HFFc6 (cell line): ENCODE results near the gene TMEM255A. TPM values are rescaled to one million over a fixed set of nuclear protein-coding genes. Genes with fewer than 3 reads are reported as not detected.

Experiments used
- DNase-seq: peaks from one replicate; pipeline ENCODE4 v3.0.0-alpha.2; 2018
- H3K27ac Mint-ChIP-seq: 2 replicates; pipeline ENCODE4 v1.8.0; 2020; ENCODE audit warnings: mild to moderate bottlenecking, mixed read lengths
- H3K27me3 Mint-ChIP-seq: 2 replicates; pipeline ENCODE4 v1.8.0; 2021; ENCODE audit warnings: mild to moderate bottlenecking, moderate library complexity, mixed read lengths; ENCODE audit not compliant: insufficient read depth
- H3K36me3 Mint-ChIP-seq: 2 replicates; pipeline ENCODE4 v1.8.0; 2021; ENCODE audit warnings: low read depth, mixed read lengths
- H3K4me1 Mint-ChIP-seq: 2 replicates; pipeline ENCODE4 v1.8.0; 2020; ENCODE audit warnings: low read depth, mixed read lengths
- H3K4me3 Mint-ChIP-seq: 2 replicates; pipeline ENCODE4 v1.8.0; 2020; ENCODE audit warnings: mild to moderate bottlenecking, moderate library complexity, mixed read lengths
- H3K9me3 Mint-ChIP-seq: 2 replicates; pipeline ENCODE4 v1.8.0; 2020; ENCODE audit warnings: mild to moderate bottlenecking, mixed read lengths
- CTCF ChIP-seq: fragments of 200-600 bp; sonication (generic); IDR thresholded peaks from 2 replicates; pipeline ENCODE4 v1.5.0; 2021; ENCODE audit warnings: antibody characterized with exemption, mild to moderate bottlenecking
- total RNA-seq, 6 experiments: library from RNA; stranded (reverse); fragmentation: NEBNext Ultra II Directional; extraction: Animal tissue kit (Norgen Biotek cat#: 25700); gene quantifications; 2 replicates in 1 of 6; 3 replicates in 5 of 6; pipeline ENCODE4 v1.2.3, GENCODE V29; 2021

The TMEM255A gene
- total RNA-seq, 6 experiments from 2014 or later = 0.20 to 0.56 (median 0.33) TPM; not detected in 2

- TF ChIP-seq CTCF = no peak
- DNase-seq = no peak
- no peak overlapping the region for H3K4me3 Mint-ChIP-seq
- no peaks in the 10 kb centered on the region for H3K9me3 Mint-ChIP-seq
- no peaks in the 10 kb centered on the region for H3K36me3 Mint-ChIP-seq
- no peaks in the 10 kb centered on the region for H3K4me1 Mint-ChIP-seq
- no peak overlapping the region for H3K27ac Mint-ChIP-seq
- H3K27me3 Mint-ChIP-seq = peaks cover 11% of the 10 kb centered on the region
Measured at GRCh38 chrX:120286733-120287512, 24.3 kb downstream of the TMEM255A start.

- Mint-ChIP-seq H3K4me3 (no peak overlapping the region), H3K27me3 (peaks cover 11% of the 10 kb centered on the region), H3K4me1 (no peaks in the 10 kb centered on the region), H3K36me3 (no peaks in the 10 kb centered on the region), H3K27ac (no peak overlapping the region), H3K9me3 (no peaks in the 10 kb centered on the region)
- TF ChIP-seq CTCF = no peak
- no peak for DNase-seq
Measured at GRCh38 chrX:120282697-120283096, 28.6 kb downstream of the TMEM255A start.

GRCh38 chrX:120281761-120282160 lies 29.5 kb downstream of the TMEM255A start:
- no peak for TF ChIP-seq CTCF
- no peaks in the 10 kb centered on the region for H3K9me3 Mint-ChIP-seq
- no peaks in the 10 kb centered on the region for H3K4me1 Mint-ChIP-seq
- H3K27me3 Mint-ChIP-seq = peaks cover 11% of the 10 kb centered on the region
- DNase-seq = no peak
- no peak overlapping the region for H3K27ac Mint-ChIP-seq
- H3K36me3 Mint-ChIP-seq = no peaks in the 10 kb centered on the region
- H3K4me3 Mint-ChIP-seq = no peak overlapping the region

GRCh38 chrX:120281021-120281624 lies 30.1 kb downstream of the TMEM255A start:
- DNase-seq = no peak
- Mint-ChIP-seq H3K36me3 (no peaks in the 10 kb centered on the region), H3K4me3 (no peak overlapping the region), H3K27ac (no peak overlapping the region), H3K9me3 (no peaks in the 10 kb centered on the region), H3K27me3 (peaks cover 11% of the 10 kb centered on the region), H3K4me1 (no peaks in the 10 kb centered on the region)
- TF ChIP-seq CTCF = no peak

- H3K4me1 Mint-ChIP-seq = no peaks in the 10 kb centered on the region
- no peak overlapping the region for H3K27ac Mint-ChIP-seq
- H3K27me3 Mint-ChIP-seq = peaks cover 7% of the 10 kb centered on the region
- no peaks in the 10 kb centered on the region for H3K9me3 Mint-ChIP-seq
- no peak for DNase-seq
- no peak for TF ChIP-seq CTCF
- no peak overlapping the region for H3K4me3 Mint-ChIP-seq
- H3K36me3 Mint-ChIP-seq = no peaks in the 10 kb centered on the region
Measured at GRCh38 chrX:120274958-120275357, 36.3 kb downstream of the TMEM255A start.
